Left ventricle myocardium inferior (tissue), 1 donor: ENCODE measurements around the gene LRMDA. TPM values are rescaled to one million over a fixed set of nuclear protein-coding genes. Genes with fewer than 3 reads are reported as not detected.

Source experiments
- DNase-seq: peaks from one replicate; pipeline ENCODE4 v3.0.0-alpha.2; 2020
- H3K27ac ChIP-seq: fragments of 200-600 bp; replicated peaks from 2 replicates; pipeline ENCODE4 v1.8.0; 2021
- H3K27me3 ChIP-seq: fragments of 200-600 bp; 2 replicates; pipeline ENCODE4 v1.8.0; 2021; ENCODE audit warnings: low read depth
- H3K36me3 ChIP-seq: fragments of 200-600 bp; 2 replicates; pipeline ENCODE4 v1.8.0; 2021
- H3K4me1 ChIP-seq: fragments of 200-600 bp; 2 replicates; pipeline ENCODE4 v1.8.0; 2021
- H3K4me3 ChIP-seq: fragments of 200-600 bp; 2 replicates; pipeline ENCODE4 v1.8.0; 2021; ENCODE audit warnings: mild to moderate bottlenecking, moderate library complexity
- H3K9me3 ChIP-seq: fragments of 200-600 bp; replicated peaks from 2 replicates; pipeline ENCODE4 v1.8.0; 2021
- intact Hi-C: fragments of 100-400 bp; cut with micrococcal nuclease; formaldehyde crosslinking; loops from one replicate; pipeline ENCODE4 v1.11.0; 2022
- total RNA-seq: library from RNA; stranded (reverse); fragmentation: NEBNext Ultra II Directional; extraction: Animal tissue kit (Norgen Biotek cat#: 25700); gene quantifications from one replicate; pipeline ENCODE4 v1.2.1, GENCODE V29; 2021
- TF ChIP-seq, protein P1 (sequence below): fragments of 200-600 bp; IDR thresholded peaks from 2 replicates; pipeline ENCODE4 v1.8.0; 2021; ENCODE audit warnings: antibody characterized with exemption, mild to moderate bottlenecking, borderline replicate concordance
- donor health status: DM: no; HTN: yes; CAD: no; lungs with severe emphysema.

Gene LRMDA
- total RNA-seq, 1 donor from 2014 or later: 18.7 TPM

GRCh38 chr10:75932921-75933320 is 501.5 kb downstream of the LRMDA start:
- H3K4me1 ChIP-seq: peaks cover 10% of the 10 kb centered on the region
- H3K27ac ChIP-seq: no peak overlapping the region
- TF ChIP-seq, protein P1, sequence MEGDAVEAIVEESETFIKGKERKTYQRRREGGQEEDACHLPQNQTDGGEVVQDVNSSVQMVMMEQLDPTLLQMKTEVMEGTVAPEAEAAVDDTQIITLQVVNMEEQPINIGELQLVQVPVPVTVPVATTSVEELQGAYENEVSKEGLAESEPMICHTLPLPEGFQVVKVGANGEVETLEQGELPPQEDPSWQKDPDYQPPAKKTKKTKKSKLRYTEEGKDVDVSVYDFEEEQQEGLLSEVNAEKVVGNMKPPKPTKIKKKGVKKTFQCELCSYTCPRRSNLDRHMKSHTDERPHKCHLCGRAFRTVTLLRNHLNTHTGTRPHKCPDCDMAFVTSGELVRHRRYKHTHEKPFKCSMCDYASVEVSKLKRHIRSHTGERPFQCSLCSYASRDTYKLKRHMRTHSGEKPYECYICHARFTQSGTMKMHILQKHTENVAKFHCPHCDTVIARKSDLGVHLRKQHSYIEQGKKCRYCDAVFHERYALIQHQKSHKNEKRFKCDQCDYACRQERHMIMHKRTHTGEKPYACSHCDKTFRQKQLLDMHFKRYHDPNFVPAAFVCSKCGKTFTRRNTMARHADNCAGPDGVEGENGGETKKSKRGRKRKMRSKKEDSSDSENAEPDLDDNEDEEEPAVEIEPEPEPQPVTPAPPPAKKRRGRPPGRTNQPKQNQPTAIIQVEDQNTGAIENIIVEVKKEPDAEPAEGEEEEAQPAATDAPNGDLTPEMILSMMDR: no peak
- H3K36me3 ChIP-seq: no peaks in the 10 kb centered on the region
- intact Hi-C loops: no loop called here
- H3K27me3 ChIP-seq: no peaks in the 10 kb centered on the region
- no peak overlapping the region for H3K4me3 ChIP-seq
- DNase-seq: no peak
- H3K9me3 ChIP-seq: no peaks in the 10 kb centered on the region

DNA sequence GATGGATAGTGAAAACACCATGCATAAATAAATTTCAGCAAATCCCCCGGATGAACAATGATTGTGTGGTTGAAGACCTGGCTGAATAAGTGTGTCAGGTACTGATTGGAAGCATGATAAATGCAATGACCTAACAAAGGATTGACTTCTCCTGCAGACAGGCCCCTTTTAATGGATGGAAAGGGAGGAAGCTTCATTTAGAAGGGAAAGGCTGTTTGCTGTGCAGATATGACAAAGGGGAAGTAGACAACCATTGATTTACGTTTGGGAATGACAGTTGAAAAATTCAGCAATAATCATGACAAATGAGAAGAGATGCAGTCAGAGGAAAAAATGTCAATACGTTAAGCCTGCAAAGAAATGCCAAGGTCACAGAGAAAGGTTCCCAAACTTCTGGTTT is 503.8 kb downstream of the LRMDA start:
- no peaks in the 10 kb centered on the region for H3K9me3 ChIP-seq
- H3K27me3 ChIP-seq: no peaks in the 10 kb centered on the region
- TF ChIP-seq, protein P1: no peak
- DNase-seq: no peak
- no peak overlapping the region for H3K4me3 ChIP-seq
- peaks cover 10% of the 10 kb centered on the region for H3K4me1 ChIP-seq
- no peak overlapping the region for H3K27ac ChIP-seq
- intact Hi-C loops: no loop called here
- no peaks in the 10 kb centered on the region for H3K36me3 ChIP-seq

- Histone ChIP-seq H3K27me3 (no peaks in the 10 kb centered on the region), H3K27ac (no peak overlapping the region), H3K4me3 (no peak overlapping the region), H3K36me3 (no peaks in the 10 kb centered on the region), H3K4me1 (peaks cover 10% of the 10 kb centered on the region), H3K9me3 (no peaks in the 10 kb centered on the region)
- no peak for DNase-seq
- TF ChIP-seq, protein P1: no peak
- intact Hi-C loops: no loop called here
These were observed 504.4 kb downstream of the LRMDA start for GRCh38 chr10:75935650-75936400.

GRCh38 chr10:75936841-75937240 is 505.4 kb downstream of the LRMDA start:
- no peaks in the 10 kb centered on the region for H3K36me3 ChIP-seq
- no peak overlapping the region for H3K4me3 ChIP-seq
- no peaks in the 10 kb centered on the region for H3K9me3 ChIP-seq
- intact Hi-C loops: no loop called here
- H3K27ac ChIP-seq: no peak overlapping the region
- DNase-seq: no peak
- peaks cover 10% of the 10 kb centered on the region for H3K4me1 ChIP-seq
- H3K27me3 ChIP-seq: no peaks in the 10 kb centered on the region
- TF ChIP-seq, protein P1: no peak

GRCh38 chr10:75937823-75938222 is 506.4 kb downstream of the LRMDA start:
- peaks cover 10% of the 10 kb centered on the region for H3K4me1 ChIP-seq
- TF ChIP-seq, protein P1: no peak
- no peak overlapping the region for H3K4me3 ChIP-seq
- intact Hi-C loops: no loop called here
- H3K36me3 ChIP-seq: no peaks in the 10 kb centered on the region
- DNase-seq: no peak
- H3K27me3 ChIP-seq: no peaks in the 10 kb centered on the region
- H3K27ac ChIP-seq: no peak overlapping the region
- no peaks in the 10 kb centered on the region for H3K9me3 ChIP-seq
